Ureter (tissue), 1 donor: Measurements from ENCODE around the gene KCNJ15. TPM values are rescaled to one million over a fixed set of nuclear protein-coding genes. Genes with fewer than 3 reads are reported as not detected.

ENCODE experiments used
- DNase-seq: peaks from one replicate; pipeline ENCODE4 v3.0.0-alpha.2; 2020; ENCODE audit warnings: low spot score
- total RNA-seq: library from RNA; stranded (reverse); gene quantifications from one replicate; pipeline ENCODE4 v1.2.4, GENCODE V29; 2023
- donor health status: DM: yes; HTN: yes; CAD: no.

KCNJ15 gene
- total RNA-seq, 1 donor from 2014 or later, result 58.5 TPM

DNA sequence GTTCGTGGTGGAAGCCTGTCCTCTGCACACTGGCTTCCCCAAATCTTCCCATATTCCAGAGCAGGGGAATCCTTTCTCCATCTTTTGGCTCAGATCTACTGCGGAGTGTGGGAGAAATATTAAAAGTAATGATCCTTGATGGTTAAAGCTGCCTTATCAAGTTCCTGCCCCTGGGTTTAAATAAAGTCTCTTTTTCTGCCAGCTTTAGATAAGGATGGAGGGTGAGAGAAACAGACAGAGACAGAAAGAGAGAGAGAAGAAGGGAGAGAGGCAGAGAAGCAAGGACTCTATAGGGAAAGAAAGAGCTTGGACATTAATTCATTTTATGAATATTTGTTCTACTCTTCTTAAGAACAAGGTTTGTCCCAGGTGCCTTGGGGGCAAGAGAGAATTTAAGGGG is 98.0 kb downstream of the KCNJ15 start:
- peak; percentile 7 for DNase-seq

DNA sequence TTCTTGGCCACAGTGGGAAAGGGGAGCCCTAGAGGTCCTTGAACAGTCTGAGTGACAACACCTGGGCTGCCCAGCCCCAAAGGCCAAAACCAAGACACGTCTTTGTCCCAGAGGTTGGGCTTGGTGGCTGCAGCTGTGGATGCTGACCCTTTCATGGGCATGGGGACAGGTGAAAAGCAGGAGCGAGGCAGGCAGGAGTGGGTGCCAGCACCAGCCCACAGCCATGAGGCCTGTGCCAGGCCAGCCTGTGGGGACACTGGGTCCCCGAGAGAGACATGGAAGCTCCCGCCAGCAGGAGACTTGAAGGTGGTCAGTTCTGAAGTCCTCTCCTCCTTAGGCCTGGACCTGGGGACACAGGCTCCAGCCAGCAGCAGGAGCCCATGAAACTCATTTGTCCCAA is 98.6 kb downstream of the KCNJ15 start:
- peak; percentile 40 for DNase-seq

GRCh38 chr21:38355992-38356781 is 99.4 kb downstream of the KCNJ15 start:
- DNase-seq, result peak; percentile 84

Other genes starting within 250 kb of the KCNJ15 start
- gene ERG, start 241.5 kb downstream of the KCNJ15 start, total RNA-seq, result 27.2 TPM